SH-SY5Y (cell line): ENCODE measurements around the gene ACTR2.

Experiments
- GATA2 ChIP-seq: IDR thresholded peaks from 2 replicates; pipeline ENCODE4 v1.6.1; 2011; ENCODE audit warnings: mild to moderate bottlenecking, low read depth, low read length
- GATA3 ChIP-seq: IDR thresholded peaks from 2 replicates; pipeline ENCODE4 v1.6.1; 2011; ENCODE audit warnings: low read depth, mild to moderate bottlenecking, low read length, moderate library complexity

- no peak for TF ChIP-seq GATA2
- no peak for TF ChIP-seq GATA3
These were observed 7.0 kb upstream of the ACTR2 start for GRCh38 chr2:65220432-65221131.
